Colonic mucosa (tissue), 4 donors: ENCODE results near the gene PBX1. TPM values are rescaled to one million over a fixed set of nuclear protein-coding genes. Genes with fewer than 3 reads are reported as not detected.

Experiments used
- DNase-seq: peaks from one replicate; pipeline ENCODE4 v3.0.0-alpha.2; 2020
- H3K27ac ChIP-seq: fragments of 200-600 bp; one replicate; pipeline ENCODE4 v1.8.0; 2021
- H3K27me3 ChIP-seq: fragments of 200-600 bp; one replicate; pipeline ENCODE4 v1.8.0; 2021
- H3K36me3 ChIP-seq: fragments of 200-600 bp; one replicate; pipeline ENCODE4 v1.8.0; 2021
- H3K4me1 ChIP-seq: fragments of 200-600 bp; one replicate; pipeline ENCODE4 v1.8.0; 2021; ENCODE audit warnings: mild to moderate bottlenecking
- H3K4me3 ChIP-seq: fragments of 200-600 bp; one replicate; pipeline ENCODE4 v1.8.0; 2021
- H3K9ac ChIP-seq, 2 donors: one replicate each; pipeline ENCODE4 v1.7.0; 2013; ENCODE audit warnings: control low read depth in 2 of 2, low read depth in 2 of 2, low read length in 2 of 2
- H3K9me3 ChIP-seq: fragments of 200-600 bp; one replicate; pipeline ENCODE4 v1.8.0; 2021
- CTCF ChIP-seq: fragments of 200-600 bp; IDR thresholded peaks from one replicate; pipeline ENCODE4 v1.8.0; 2022; ENCODE audit warnings: antibody characterized with exemption, mild to moderate bottlenecking
- intact Hi-C: fragments of 100-400 bp; cut with DNase I; formaldehyde crosslinking; loops from one replicate; pipeline ENCODE4 v1.14.1; 2022
- total RNA-seq, 2 donors: library from RNA; stranded (reverse); fragmentation: NEBNext Ultra II Directional in 1 of 2; extraction: Animal tissue kit (Norgen Biotek cat#: 25700) in 1 of 2; gene quantifications; one replicate each; pipeline ENCODE4 v1.2.1, GENCODE V29; 2021
- donor health status: healthy.
- donor health status: DM: no; HTN: no; CAD: no.
- donor health status: DM: no; HTN: no; CAD: no.

The PBX1 gene
- total RNA-seq, 2 donors from 2014 or later: 27.2 to 53.7 TPM

GRCh38 chr1:164611754-164612642 is 53.0 kb downstream of the PBX1 start:
- H3K9ac ChIP-seq: peak overlapping the region; percentile 0 to 60
- H3K9me3 ChIP-seq: no peaks in the 10 kb centered on the region
- no peaks in the 10 kb centered on the region for H3K27me3 ChIP-seq
- H3K4me1 ChIP-seq: no peaks in the 10 kb centered on the region
- no peak overlapping the region for H3K4me3 ChIP-seq
- no peaks in the 10 kb centered on the region for H3K36me3 ChIP-seq
- intact Hi-C loops: loop anchor here (10.0 kb wide), 1 partner anchor 97 kb away; no protein-coding TSS in a partner anchor
- peak; percentile 77 for DNase-seq
- TF ChIP-seq CTCF: no peak
- peak overlapping the region; percentile 56 for H3K27ac ChIP-seq

GRCh38 chr1:164613176-164613575 is 54.2 kb downstream of the PBX1 start:
- H3K4me3 ChIP-seq: no peak overlapping the region
- no peaks in the 10 kb centered on the region for H3K4me1 ChIP-seq

GRCh38 chr1:164614316-164614715 is 55.3 kb downstream of the PBX1 start:
- no peak overlapping the region for H3K27ac ChIP-seq

More at GRCh38 chr1:164613176-164613575, 54.2 kb downstream of the PBX1 start:
- intact Hi-C loops: loop anchor here (10.0 kb wide), 1 partner anchor 98 kb away; no protein-coding TSS in a partner anchor
- DNase-seq: peak; percentile 78
- H3K27me3 ChIP-seq: no peaks in the 10 kb centered on the region
- peak overlapping the region in 1 of 2 donors; percentile 62 for H3K9ac ChIP-seq
- H3K36me3 ChIP-seq: no peaks in the 10 kb centered on the region
- no peak for TF ChIP-seq CTCF
- no peaks in the 10 kb centered on the region for H3K9me3 ChIP-seq
- peak overlapping the region; percentile 56 for H3K27ac ChIP-seq

GRCh38 chr1:164617377-164618201 is 58.6 kb downstream of the PBX1 start:
- H3K9ac ChIP-seq: no peak overlapping the region
- peaks cover 10% of the 10 kb centered on the region for H3K4me1 ChIP-seq
- intact Hi-C loops: loop anchor here (5.0 to 10.0 kb wide), 2 partner anchors 103 to 170 kb away; no protein-coding TSS in a partner anchor
- no peaks in the 10 kb centered on the region for H3K36me3 ChIP-seq
- no peaks in the 10 kb centered on the region for H3K27me3 ChIP-seq
- no peak overlapping the region for H3K27ac ChIP-seq
- TF ChIP-seq CTCF: peak; percentile 46
- H3K4me3 ChIP-seq: no peak overlapping the region
- peak; percentile 70 for DNase-seq
- no peaks in the 10 kb centered on the region for H3K9me3 ChIP-seq

More at GRCh38 chr1:164614316-164614715, 55.3 kb downstream of the PBX1 start:
- no peaks in the 10 kb centered on the region for H3K36me3 ChIP-seq
- H3K4me1 ChIP-seq: peaks cover 8% of the 10 kb centered on the region
- no peak overlapping the region for H3K9ac ChIP-seq
- H3K9me3 ChIP-seq: no peaks in the 10 kb centered on the region
- H3K27me3 ChIP-seq: no peaks in the 10 kb centered on the region
- no peak for TF ChIP-seq CTCF
- H3K4me3 ChIP-seq: no peak overlapping the region
- intact Hi-C loops: loop anchor here (10.0 kb wide), 1 partner anchor 100 kb away; no protein-coding TSS in a partner anchor
- no peak for DNase-seq

GRCh38 chr1:164618202-164618564 is 59.2 kb downstream of the PBX1 start:
- TF ChIP-seq CTCF: no peak
- no peaks in the 10 kb centered on the region for H3K9me3 ChIP-seq
- no peaks in the 10 kb centered on the region for H3K27me3 ChIP-seq
- peaks cover 10% of the 10 kb centered on the region for H3K4me1 ChIP-seq
- H3K27ac ChIP-seq: no peak overlapping the region
- no peak for DNase-seq
- intact Hi-C loops: loop anchor here (5.0 to 10.0 kb wide), 2 partner anchors 103 to 169 kb away; no protein-coding TSS in a partner anchor
- H3K4me3 ChIP-seq: no peak overlapping the region
- no peak overlapping the region for H3K9ac ChIP-seq
- no peaks in the 10 kb centered on the region for H3K36me3 ChIP-seq
